GM23338 (cell line): ENCODE data around the gene FASN. TPM values are rescaled to one million over a fixed set of nuclear protein-coding genes. Genes with fewer than 3 reads are reported as not detected.
A peak's percentile ranks its signal among the peaks of the same experiment; 100 is the strongest.

ENCODE experiments used
- ATAC-seq: fragments of 200-7000 bp; cut with Tn5 transposase; 3 replicates; pipeline ENCODE4 v1.9.1; 2020
- DNase-seq: peaks from one replicate; pipeline ENCODE4 v3.0.0-alpha.2; 2015; ENCODE audit warnings: low spot score
- H2AFZ ChIP-seq: fragments of 200-600 bp; sonication (generic); 2 replicates; pipeline ENCODE4 v1.8.0; 2016; ENCODE audit warnings: antibody characterized with exemption, mild to moderate bottlenecking, moderate library complexity
- H3F3A ChIP-seq: fragments of 200-600 bp; sonication (generic); replicated peaks from 2 replicates; pipeline ENCODE4 v1.8.0; 2017; ENCODE audit warnings: antibody characterized with exemption, mixed run types, low read depth
- H3K27ac ChIP-seq: fragments of 200-600 bp; sonication (generic); 2 replicates; pipeline ENCODE4 v1.6.1; 2016; ENCODE audit warnings: low read depth
- H3K27me3 ChIP-seq: fragments of 200-600 bp; sonication (generic); 2 replicates; pipeline ENCODE4 v1.8.0; 2016; ENCODE audit warnings: mild to moderate bottlenecking, mixed run types, moderate library complexity; ENCODE audit not compliant: insufficient read depth
- H3K36me3 ChIP-seq: fragments of 200-600 bp; sonication (generic); 2 replicates; pipeline ENCODE4 v1.8.0; 2016; ENCODE audit warnings: mild to moderate bottlenecking; ENCODE audit not compliant: insufficient read depth
- H3K4me1 ChIP-seq: fragments of 200-600 bp; sonication (generic); 2 replicates; pipeline ENCODE4 v1.8.0; 2016; ENCODE audit warnings: mild to moderate bottlenecking, moderate library complexity; ENCODE audit not compliant: insufficient read depth
- H3K4me2 ChIP-seq: fragments of 200-600 bp; sonication (generic); 2 replicates; pipeline ENCODE4 v1.7.1; 2017; ENCODE audit warnings: mixed run types
- H3K4me3 ChIP-seq: fragments of 200-600 bp; sonication (generic); 2 replicates; pipeline ENCODE4 v1.6.1; 2016; ENCODE audit warnings: mixed run types
- H3K79me2 ChIP-seq: fragments of 200-600 bp; sonication (generic); replicated peaks from 2 replicates; pipeline ENCODE4 v1.8.0; 2017; ENCODE audit warnings: mild to moderate bottlenecking; ENCODE audit not compliant: insufficient read depth
- H3K9me2 ChIP-seq: fragments of 200-600 bp; sonication (generic); 2 replicates; pipeline ENCODE4 v1.8.0; 2017; ENCODE audit not compliant: insufficient read depth
- H4K20me1 ChIP-seq: fragments of 200-600 bp; sonication (generic); replicated peaks from 2 replicates; pipeline ENCODE4 v1.8.0; 2017; ENCODE audit warnings: mild to moderate bottlenecking; ENCODE audit not compliant: insufficient read depth
- H3K27ac Mint-ChIP-seq: 2 replicates; pipeline ENCODE4 v1.8.0; 2020; ENCODE audit warnings: inconsistent platforms, mild to moderate bottlenecking, moderate library complexity, mixed read lengths
- H3K27me3 Mint-ChIP-seq: 3 replicates; pipeline ENCODE4 v1.8.0; 2022; ENCODE audit warnings: low read depth, mild to moderate bottlenecking, moderate library complexity, mixed read lengths, inconsistent platforms; ENCODE audit not compliant: insufficient read depth, poor library complexity
- H3K36me3 Mint-ChIP-seq: 3 replicates; pipeline ENCODE4 v1.8.0; 2021; ENCODE audit warnings: low read depth, mild to moderate bottlenecking, inconsistent platforms, moderate library complexity, mixed read lengths
- H3K4me1 Mint-ChIP-seq: 3 replicates; pipeline ENCODE4 v1.8.0; 2020; ENCODE audit warnings: mild to moderate bottlenecking, inconsistent platforms, mixed read lengths
- H3K4me3 Mint-ChIP-seq: 3 replicates; pipeline ENCODE4 v1.8.0; 2021; ENCODE audit warnings: moderate library complexity, mild to moderate bottlenecking, inconsistent platforms, mixed read lengths
- H3K9me3 Mint-ChIP-seq: 3 replicates; pipeline ENCODE4 v1.8.0; 2020; ENCODE audit warnings: moderate library complexity, mild to moderate bottlenecking, inconsistent platforms, mixed read lengths
- CREB1 ChIP-seq: fragments of 250-450 bp; sonication (Bioruptor Pico); IDR thresholded peaks from 2 replicates; pipeline ENCODE4 v1.5.0; 2020; ENCODE audit warnings: low read depth, mild to moderate bottlenecking, moderate library complexity
- CTCF ChIP-seq, 2 experiments: fragments of 200-600 bp in 1 of 2; sonication (generic) in 1 of 2; conservative IDR thresholded peaks; 2 replicates each; pipeline versions ENCODE4 v1.5.1 to v1.6.1; 2016 to 2017; ENCODE audit warnings: antibody characterized with exemption in 2 of 2, low read depth in 2 of 2, mild to moderate bottlenecking in 2 of 2, moderate library complexity in 1 of 2
- ETS1 ChIP-seq: IDR thresholded peaks from 2 replicates; pipeline ENCODE4 v1.6.1; 2016; ENCODE audit warnings: antibody characterized with exemption
- EZH2 ChIP-seq: fragments of 200-600 bp; sonication (generic); IDR thresholded peaks from one replicate; pipeline ENCODE4 v1.8.0; 2017; ENCODE audit warnings: antibody characterized with exemption, mild to moderate bottlenecking, low read depth; ENCODE audit not compliant: unreplicated experiment
- NANOG ChIP-seq: IDR thresholded peaks from 2 replicates; pipeline ENCODE4 v1.6.1; 2016; ENCODE audit warnings: antibody characterized with exemption, borderline replicate concordance
- POLR2AphosphoS5 ChIP-seq: IDR thresholded peaks from 2 replicates; pipeline ENCODE4 v1.6.1; 2016; ENCODE audit warnings: antibody characterized with exemption, low read depth
- STAT1 ChIP-seq: IDR thresholded peaks from one replicate; pipeline ENCODE4 v1.6.1; 2016; ENCODE audit warnings: antibody characterized with exemption; ENCODE audit not compliant: unreplicated experiment
- polyA plus RNA-seq: library from polyadenylated mRNA; unstranded; fragments of >200 nt; fragmentation: Nextera tagmentation; extraction: Ambion mirVana; gene quantifications from 2 replicates; pipeline ENCODE4 v1.2.1, GENCODE V29; 2016
- total RNA-seq: library from RNA; depleted of rRNA; stranded (reverse); fragments of >200 nt; shearing (Covaris generic); gene quantifications from 2 replicates; pipeline ENCODE4 v1.2.3, GENCODE V29; 2014

FASN gene
- total and polyA plus RNA-seq, 2 experiments from 2014 or later = 120 to 849 TPM

GRCh38 chr17:82077617-82078358 lies 20.2 kb downstream of the FASN start:
- H3K4me3 ChIP-seq = no peak overlapping the region
- H3K36me3 ChIP-seq = peaks cover 10% of the 10 kb centered on the region; the same call in 1 of the 2 replicates
- Mint-ChIP-seq H3K4me1 (peaks cover 3% of the 10 kb centered on the region), H3K9me3 (no peaks in the 10 kb centered on the region; the same call in 1 of the 3 replicates), H3K27me3 (peaks cover 30% of the 10 kb centered on the region), H3K36me3 (peaks cover 33% of the 10 kb centered on the region), H3K27ac (peak overlapping the region; percentile 46; the same call in 1 of the 2 replicates), H3K4me3 (no peak overlapping the region; the same call in 2 of the 3 replicates)
- peaks cover 8% of the 10 kb centered on the region; the same call in 1 of the 2 replicates for H4K20me1 ChIP-seq
- peaks cover 20% of the 10 kb centered on the region for H3F3A ChIP-seq
- TF ChIP-seq CTCF (conservative IDR thresholded peaks at IDR 0.05; ENCODE audit: low read depth in 2 of 2) (peak; percentile 16 to 56; a peak in 3 of 4 replicates), CREB1 (CRISPR knock-in tag) (no peak), ETS1 (no peak), STAT1 (no peak), NANOG (no peak)
- DNase-seq (peak; percentile 72), ATAC-seq (peak; percentile 17)
- no peak overlapping the region for H2AFZ ChIP-seq
- no peak overlapping the region for H3K4me2 ChIP-seq
- H3K27me3 ChIP-seq = no peaks in the 10 kb centered on the region; the same call in 1 of the 2 replicates
- H3K79me2 ChIP-seq = no peaks in the 10 kb centered on the region
- H3K4me1 ChIP-seq = no peaks in the 10 kb centered on the region
- H3K27ac ChIP-seq = 0 out of 2 replicates have a peak overlapping the region, but pooled peaks have one; percentile 50
- no peaks in the 10 kb centered on the region for H3K9me2 ChIP-seq

- H3K4me1 Mint-ChIP-seq = peaks cover 3% of the 10 kb centered on the region
- H3K27ac Mint-ChIP-seq = no peak overlapping the region
- TF ChIP-seq POLR2AphosphoS5 (0 out of 2 replicates have a peak, but pooled peaks have one; percentile 7), NANOG (no peak), EZH2 (no peak)
- Histone ChIP-seq H3K79me2 (no peaks in the 10 kb centered on the region), H4K20me1 (peaks cover 8% of the 10 kb centered on the region; the same call in 1 of the 2 replicates), H3K4me1 (no peaks in the 10 kb centered on the region), H2AFZ (no peak overlapping the region), H3K9me2 (no peaks in the 10 kb centered on the region), H3K27me3 (no peaks in the 10 kb centered on the region; the same call in 1 of the 2 replicates), H3K4me3 (no peak overlapping the region), H3K4me2 (no peak overlapping the region), H3K27ac (peak overlapping the region; percentile 55; the same call in 1 of the 2 replicates), H3F3A (peaks cover 20% of the 10 kb centered on the region), H3K36me3 (peaks cover 10% of the 10 kb centered on the region; the same call in 1 of the 2 replicates)
- H3K36me3 Mint-ChIP-seq = peaks cover 28% of the 10 kb centered on the region
- peak; percentile 50 for ATAC-seq
- DNase-seq = peak; percentile 65
- no peaks in the 10 kb centered on the region; the same call in 1 of the 3 replicates for H3K9me3 Mint-ChIP-seq
- H3K4me3 Mint-ChIP-seq = no peak overlapping the region
- peaks cover 31% of the 10 kb centered on the region for H3K27me3 Mint-ChIP-seq
These were observed 21.0 kb downstream of the FASN start for GRCh38 chr17:82076785-82077591.
